GM19193 (cell line): ENCODE data around the gene GABRR2.

Experiments used
- POLR2A ChIP-seq: IDR thresholded peaks from 4 replicates; pipeline ENCODE4 v1.6.1; 2011; ENCODE audit not compliant: insufficient read depth, insufficient read length; ENCODE audit errors: extremely low read depth

Gene GABRR2

GRCh38 chr6:89255417-89255816, 59.7 kb downstream of the GABRR2 start:
- no peak for TF ChIP-seq POLR2A

GRCh38 chr6:89254569-89254968, 60.5 kb downstream of the GABRR2 start:
- no peak for TF ChIP-seq POLR2A

- TF ChIP-seq POLR2A: no peak
These were observed 62.2 kb downstream of the GABRR2 start for GRCh38 chr6:89252907-89253306.

- no peak for TF ChIP-seq POLR2A
These were observed 63.1 kb downstream of the GABRR2 start for GRCh38 chr6:89251976-89252375.

GRCh38 chr6:89251170-89251569, 63.9 kb downstream of the GABRR2 start:
- no peak for TF ChIP-seq POLR2A

- no peak for TF ChIP-seq POLR2A
These were observed 64.9 kb downstream of the GABRR2 start for GRCh38 chr6:89250239-89250638.

GRCh38 chr6:89244241-89244985, 70.7 kb downstream of the GABRR2 start:
- TF ChIP-seq POLR2A: no peak

GRCh38 chr6:89243331-89243629, 71.8 kb downstream of the GABRR2 start:
- TF ChIP-seq POLR2A: no peak

- TF ChIP-seq POLR2A: no peak
These were observed 72.3 kb downstream of the GABRR2 start for GRCh38 chr6:89242574-89243330.

GRCh38 chr6:89239338-89239737, 75.8 kb downstream of the GABRR2 start:
- no peak for TF ChIP-seq POLR2A

- TF ChIP-seq POLR2A: no peak
These were observed 77.9 kb downstream of the GABRR2 start for GRCh38 chr6:89237158-89237557.

GRCh38 chr6:89222712-89223039, 92.4 kb downstream of the GABRR2 start:
- no peak for TF ChIP-seq POLR2A

GRCh38 chr6:89221971-89222711, 93.0 kb downstream of the GABRR2 start:
- no peak for TF ChIP-seq POLR2A

- TF ChIP-seq POLR2A: no peak
These were observed 94.0 kb downstream of the GABRR2 start for GRCh38 chr6:89221129-89221528.

- no peak for TF ChIP-seq POLR2A
These were observed 97.7 kb downstream of the GABRR2 start, which contains the start of gene GABRR1 for GRCh38 chr6:89217299-89217910. TSS of gene GABRR1 (minus strand) at chr6:89217358. CDS start at chr6:89217322, 36 bp downstream.
